Heart right ventricle (tissue), 16 donors: ENCODE data around the gene TMEM86B. TPM values are rescaled to one million over a fixed set of nuclear protein-coding genes. Genes with fewer than 3 reads are reported as not detected.

Source experiments
- ATAC-seq, 8 donors: fragments of 200-7000 bp; cut with Tn5 transposase; one replicate each; pipeline ENCODE4 v1.9.1; 2020; ENCODE audit warnings: mild to moderate bottlenecking in 8 of 8, moderate library complexity in 8 of 8, moderate number of reproducible peaks in 1 of 8
- DNase-seq, 2 donors: peaks; one replicate each; pipeline ENCODE4 v3.0.0-alpha.2; 2020
- H3K27ac ChIP-seq, 10 donors: fragments of 200-600 bp; sonication (generic) in 2 of 10; one replicate each; pipeline versions ENCODE4 v1.5.0 to v1.8.0; 2020 to 2022; ENCODE audit warnings: mild to moderate bottlenecking in 3 of 10
- H3K27me3 ChIP-seq, 7 donors: fragments of 200-600 bp; one replicate each; pipeline ENCODE4 v1.8.0; 2021 to 2022; ENCODE audit warnings: mild to moderate bottlenecking in 2 of 7
- H3K36me3 ChIP-seq, 9 donors: fragments of 200-600 bp; sonication (generic) in 1 of 9; one replicate each; pipeline versions ENCODE4 v1.5.0 to v1.8.0; 2020 to 2022; ENCODE audit warnings: mild to moderate bottlenecking in 2 of 9
- H3K4me1 ChIP-seq, 9 donors: fragments of 200-600 bp; sonication (generic) in 1 of 9; one replicate each; pipeline versions ENCODE4 v1.5.0 to v1.8.0; 2020 to 2022; ENCODE audit warnings: mild to moderate bottlenecking in 4 of 9
- H3K4me3 ChIP-seq, 10 donors: fragments of 200-600 bp; sonication (generic) in 2 of 10; one replicate each; pipeline versions ENCODE4 v1.5.0 to v1.8.0; 2020 to 2022; ENCODE audit warnings: mild to moderate bottlenecking in 7 of 10, moderate library complexity in 2 of 10
- H3K9me3 ChIP-seq, 11 donors: fragments of 200-600 bp in 10 of 11; sonication (generic) in 2 of 11; one replicate each; pipeline versions ENCODE4 v1.5.0 to v1.8.0; 2013 to 2022; ENCODE audit warnings: mild to moderate bottlenecking in 2 of 11, control low read depth in 1 of 11, moderate library complexity in 1 of 11
- WGBS, 2 donors: extraction: QIAGEN DNeasy Blood & Tissue Kit; methylation state at CpG; one replicate each; pipeline ENCODE4 v1.1.7; 2013; ENCODE audit warnings: inconsistent platforms in 1 of 2; 5-methylcytosine and 5-hydroxymethylcytosine counted together
- intact Hi-C, 10 donors: fragments of 100-400 bp; cut with DNase I; formaldehyde crosslinking; loops; one replicate each; pipeline versions ENCODE4 v1.11.1 to v1.14.2; 2022
- polyA plus RNA-seq, 2 donors: library from polyadenylated mRNA; stranded (reverse); fragments of 200-250 nt; gene quantifications; one replicate each; pipeline ENCODE4 v1.2.3, GENCODE V29; 2013
- total RNA-seq, 10 donors: library from RNA; stranded (reverse); fragmentation: NEBNext Ultra II Directional in 3 of 10; extraction: Animal tissue kit (Norgen Biotek cat#: 25700) in 3 of 10; gene quantifications; one replicate each; pipeline versions ENCODE4 v1.2.1 to v1.2.4, GENCODE V29; 2021 to 2023
- TF ChIP-seq, protein P1 (sequence below), 9 donors: fragments of 200-600 bp; sonication (generic) in 2 of 9; IDR thresholded peaks; one replicate each; pipeline versions ENCODE4 v1.5.0 to v1.8.0; 2021 to 2022; ENCODE audit warnings: antibody characterized with exemption in 9 of 9, mild to moderate bottlenecking in 5 of 9, moderate library complexity in 1 of 9
- donor health status: Arrhythmogenic right ventricular cardiomyopathy.
- donor health status: ischemic (EF 13 %, LVEDD 7.1; RV severe dilation, severe dysfunction).
- donor health status: healthy with polysubstance abuse.
- donor health status: DM: no; HTN: yes; CAD: no.
- donor health status: DM: no; HTN: no; CAD: no.
- donor health status: ischemic (EF 25% LVEDD 6.9; RV normal size, moderate dysfunction).
- donor health status: ischemic (EF 25% LVEDD 5.7; RV mildly dilated, moderate dysfunction).
- donor health status: healthy.
- donor health status: DM: yes; HTN: yes; CAD: no.
- donor health status: Ischemic cardiomyopathy.
- donor health status: ischemic (EF 35%, LVEDD 5.7; RV mildly dilated, moderate dysfunction).
- donor health status: nonischemic (EF 11% LVEDD 7.7; RV severe dilation, severe dysfunction).
- donor health status: DM: yes; HTN: yes; CAD: no.
- donor health status: PGD.
- donor health status: ischemic (EF 29% LVEDD 5.4; RV normal size, mild dysfunction).
- donor health status: nonischemic (EF 23%, LVEDD 6.1; RV moderate dilation, normal function).

Gene TMEM86B
- total and polyA plus RNA-seq, 12 donors = 0.77 to 5.9 (median 2.0) TPM

DNA sequence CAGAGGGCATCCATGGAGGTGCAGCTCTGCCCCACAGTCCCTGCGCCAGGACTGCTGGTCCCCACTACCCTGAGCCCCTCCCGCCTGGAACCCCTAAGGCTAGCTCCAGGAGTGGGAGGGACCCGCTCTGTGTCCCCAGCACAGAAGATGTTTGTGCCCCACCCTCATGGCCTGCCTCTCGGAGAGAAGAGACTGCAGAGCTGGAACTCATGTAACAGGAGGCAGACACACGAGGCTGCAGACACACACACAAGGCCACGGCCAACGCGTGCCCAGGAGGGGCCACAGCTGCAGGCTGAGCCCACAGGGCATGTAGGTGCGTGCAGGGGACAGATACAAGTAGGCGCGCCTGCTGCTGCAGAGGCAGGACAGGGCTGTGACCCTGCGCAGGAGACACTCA, 10.4 kb upstream of the TMEM86B start:
- 92 to 93% methylated on average over 12 of the region's 12 CpGs for WGBS, 2 donors
- DNase-seq = no peak
- no peaks in the 10 kb centered on the region for H3K27me3 ChIP-seq
- no peaks in the 10 kb centered on the region for H3K9me3 ChIP-seq
- TF ChIP-seq, protein P1, sequence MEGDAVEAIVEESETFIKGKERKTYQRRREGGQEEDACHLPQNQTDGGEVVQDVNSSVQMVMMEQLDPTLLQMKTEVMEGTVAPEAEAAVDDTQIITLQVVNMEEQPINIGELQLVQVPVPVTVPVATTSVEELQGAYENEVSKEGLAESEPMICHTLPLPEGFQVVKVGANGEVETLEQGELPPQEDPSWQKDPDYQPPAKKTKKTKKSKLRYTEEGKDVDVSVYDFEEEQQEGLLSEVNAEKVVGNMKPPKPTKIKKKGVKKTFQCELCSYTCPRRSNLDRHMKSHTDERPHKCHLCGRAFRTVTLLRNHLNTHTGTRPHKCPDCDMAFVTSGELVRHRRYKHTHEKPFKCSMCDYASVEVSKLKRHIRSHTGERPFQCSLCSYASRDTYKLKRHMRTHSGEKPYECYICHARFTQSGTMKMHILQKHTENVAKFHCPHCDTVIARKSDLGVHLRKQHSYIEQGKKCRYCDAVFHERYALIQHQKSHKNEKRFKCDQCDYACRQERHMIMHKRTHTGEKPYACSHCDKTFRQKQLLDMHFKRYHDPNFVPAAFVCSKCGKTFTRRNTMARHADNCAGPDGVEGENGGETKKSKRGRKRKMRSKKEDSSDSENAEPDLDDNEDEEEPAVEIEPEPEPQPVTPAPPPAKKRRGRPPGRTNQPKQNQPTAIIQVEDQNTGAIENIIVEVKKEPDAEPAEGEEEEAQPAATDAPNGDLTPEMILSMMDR (IDR thresholded peaks at IDR 0.05) = no peak
- H3K4me3 ChIP-seq = no peak overlapping the region
- H3K36me3 ChIP-seq = peaks cover 23 to 99% (median 78%) of the 10 kb centered on the region in 9 donors
- no peak for ATAC-seq
- H3K27ac ChIP-seq = no peak overlapping the region
- no peaks in the 10 kb centered on the region for H3K4me1 ChIP-seq
- intact Hi-C loops = no loop called here

DNA sequence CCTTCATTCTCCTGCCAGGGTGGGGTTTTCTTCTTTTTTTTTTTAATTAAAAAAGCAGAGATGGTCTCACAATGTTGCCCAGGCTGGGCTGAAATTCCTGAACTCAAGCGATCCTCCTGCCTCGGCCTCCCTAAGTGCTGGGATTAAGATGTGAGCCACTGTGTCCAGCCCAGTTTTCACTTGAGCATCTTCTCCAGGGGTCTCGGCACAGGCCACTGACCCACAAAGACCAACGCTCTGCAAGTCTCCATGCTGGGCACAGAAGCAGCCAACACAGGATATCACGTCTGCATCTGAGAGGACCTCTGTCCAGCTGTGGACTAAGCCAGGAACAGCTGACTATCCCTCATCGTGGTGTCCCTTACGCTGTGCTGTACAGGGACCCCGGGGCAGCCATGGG, 9.5 kb upstream of the TMEM86B start:
- TF ChIP-seq, protein P1 (IDR thresholded peaks at IDR 0.05) = no peak
- Histone ChIP-seq H3K4me3 (no peak overlapping the region), H3K4me1 (no peaks in the 10 kb centered on the region), H3K36me3 (peaks cover 23 to 99% (median 81%) of the 10 kb centered on the region in 9 donors), H3K9me3 (no peaks in the 10 kb centered on the region), H3K27ac (no peak overlapping the region), H3K27me3 (no peaks in the 10 kb centered on the region)
- intact Hi-C loops = no loop called here
- no peak for DNase-seq
- WGBS, 2 donors = 94 to 95% methylated on average over 8 of the region's 8 CpGs
- ATAC-seq = no peak

- peaks cover 0 to 15% (median 10%) of the 10 kb centered on the region in 9 donors for H3K4me1 ChIP-seq
- no peak for ATAC-seq
- H3K27ac ChIP-seq = no peak overlapping the region
- intact Hi-C loops = no loop called here
- no peak overlapping the region for H3K4me3 ChIP-seq
- no peaks in the 10 kb centered on the region for H3K9me3 ChIP-seq
- H3K27me3 ChIP-seq = no peaks in the 10 kb centered on the region
- H3K36me3 ChIP-seq = peaks cover 0 to 99% (median 69%) of the 10 kb centered on the region in 9 donors
- no peak for DNase-seq
- 90 to 91% methylated on average over 5 of the region's 5 CpGs for WGBS, 2 donors
- TF ChIP-seq, protein P1 (IDR thresholded peaks at IDR 0.05) = no peak
Measured at GRCh38 chr19:55232986-55233385, 4.4 kb upstream of the TMEM86B start.

DNA sequence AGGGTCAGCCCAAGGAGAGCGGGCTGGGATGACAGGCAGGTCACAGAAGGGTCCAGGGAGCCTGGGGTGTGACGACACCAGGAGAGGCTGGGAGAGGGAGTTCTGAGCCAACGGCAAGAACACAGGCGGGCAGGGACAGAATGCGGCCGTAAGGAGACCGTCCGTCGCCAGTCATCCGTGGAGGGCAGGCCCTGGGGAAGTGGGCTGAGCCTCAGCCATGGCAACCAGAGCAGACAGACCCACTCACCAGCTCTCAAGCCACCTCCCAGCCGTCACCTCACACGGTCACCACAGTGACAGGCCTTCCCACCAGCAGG, 3.7 kb upstream of the TMEM86B start:
- no peak for DNase-seq
- Histone ChIP-seq H3K27ac (no peak overlapping the region), H3K27me3 (no peaks in the 10 kb centered on the region), H3K9me3 (no peaks in the 10 kb centered on the region), H3K4me1 (peaks cover 0 to 17% (median 12%) of the 10 kb centered on the region in 9 donors), H3K4me3 (no peak overlapping the region), H3K36me3 (peaks cover 0 to 99% (median 62%) of the 10 kb centered on the region in 9 donors)
- no peak for ATAC-seq
- TF ChIP-seq, protein P1 (IDR thresholded peaks at IDR 0.05) = no peak
- whole genome bisulfite sequencing, 2 donors = 58 to 79% methylated on average over 12 of the region's 12 CpGs
- intact Hi-C loops = no loop called here
